ENCODE results near the gene AGAP2. TPM values are rescaled to one million over a fixed set of nuclear protein-coding genes. Genes with fewer than 3 reads are reported as not detected.
A peak's percentile ranks its signal among the peaks of the same experiment; 100 is the strongest.

The AGAP2 gene
- total and polyA plus RNA-seq, 2 of the 13 experiments (the other 11 are each of a cell fraction or from before 2014, with no cell fraction given) = 0.38 to 0.45 TPM

DNA sequence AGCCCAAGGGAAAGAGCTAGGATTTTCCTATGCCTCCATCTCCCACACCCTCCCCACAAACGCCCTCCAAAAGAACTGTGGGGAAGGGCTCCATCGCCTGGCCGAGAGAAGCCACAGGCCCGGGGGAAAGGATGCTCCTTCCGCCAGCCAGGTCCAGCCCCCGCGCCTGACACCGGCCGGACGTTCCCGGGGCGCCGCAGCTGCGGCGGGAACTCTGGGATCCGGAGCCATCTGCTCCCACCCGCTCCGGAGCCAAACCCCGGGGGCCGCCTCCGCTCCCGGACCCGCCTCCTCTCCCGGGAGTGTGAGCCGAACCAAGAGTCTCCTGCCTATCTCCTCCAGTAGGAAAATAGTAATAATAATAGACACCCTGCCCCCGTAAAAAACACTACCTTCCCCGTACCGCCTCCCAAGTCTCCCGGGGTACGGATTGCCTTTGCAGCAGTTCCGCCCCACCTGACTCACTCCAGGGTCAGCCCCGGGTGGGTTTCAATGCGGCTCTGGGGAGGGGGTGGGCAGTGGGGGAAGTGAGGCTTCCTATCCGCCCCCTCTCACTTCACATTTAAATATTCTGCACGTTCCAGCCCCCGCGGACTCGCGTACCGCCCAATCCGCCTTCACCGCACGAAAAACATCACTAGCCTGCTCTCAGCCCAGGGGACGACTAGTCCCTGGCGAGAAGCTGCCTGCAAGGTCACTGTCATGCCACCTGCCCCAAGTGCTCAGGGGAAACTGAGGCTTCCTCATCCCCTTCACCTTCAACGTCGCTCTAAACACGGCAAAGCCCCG lies 2.4 kb downstream of the AGAP2 start (continued):
- TF ChIP-seq CENPBD1 (CRISPR knock-in tag; IDR thresholded peaks at IDR 0.05; ENCODE audit: borderline replicate concordance, low read depth) (no peak), ZNF124 (CRISPR knock-in tag; IDR thresholded peaks at IDR 0.05) (no peak), HOXA3 (CRISPR knock-in tag; IDR thresholded peaks at IDR 0.05) (peak; percentile 31; the same call in 1 of the 2 replicates), ZNF589 (CRISPR knock-in tag; conservative IDR thresholded peaks at IDR 0.05) (no peak), YY1 (IDR thresholded peaks at IDR 0.05; ENCODE audit: insufficient read depth, insufficient replicate concordance, low read depth, low read length) (no peak), SAP130 (CRISPR knock-in tag; IDR thresholded peaks at IDR 0.05; ENCODE audit: low read depth) (peak; percentile 48; the same call in 1 of the 2 replicates), BCL6 (CRISPR knock-in tag; IDR thresholded peaks at IDR 0.05) (0 out of 2 replicates have a peak, but pooled peaks have one; percentile 13), GATA4 (IDR thresholded peaks at IDR 0.05; ENCODE audit: borderline replicate concordance, low read depth) (no peak), GATAD1 (CRISPR knock-in tag; IDR thresholded peaks at IDR 0.05) (peak; percentile 31; the same call in 1 of the 2 replicates), MAZ (IDR thresholded peaks at IDR 0.05; ENCODE audit: borderline replicate concordance, low read depth, low read length) (no peak), MAZ (CRISPR knock-in tag; IDR thresholded peaks at IDR 0.05; ENCODE audit: low read depth) (peak; percentile 31; the same call in 1 of the 2 replicates), ZNF761 (CRISPR knock-in tag; conservative IDR thresholded peaks at IDR 0.05) (0 out of 2 replicates have a peak, but pooled peaks have one; percentile 29), TBX2 (CRISPR knock-in tag; IDR thresholded peaks at IDR 0.05; ENCODE audit: borderline replicate concordance) (0 out of 2 replicates have a peak, but pooled peaks have one; percentile 15), GATAD2A (CRISPR knock-in tag; IDR thresholded peaks at IDR 0.05) (peak; percentile 20; the same call in 1 of the 2 replicates), STAG1 (CRISPR knock-in tag; IDR thresholded peaks at IDR 0.05) (peak; percentile 66), UBTF (CRISPR knock-in tag; IDR thresholded peaks at IDR 0.05) (peak; percentile 64; the same call in 1 of the 2 replicates), HOXA5 (CRISPR knock-in tag; IDR thresholded peaks at IDR 0.05) (0 out of 2 replicates have a peak, but pooled peaks have one; percentile 52), ZNF816 (CRISPR knock-in tag; IDR thresholded peaks at IDR 0.05; ENCODE audit: borderline replicate concordance) (0 out of 2 replicates have a peak, but pooled peaks have one; percentile 45), ETV5 (CRISPR knock-in tag; IDR thresholded peaks at IDR 0.05; ENCODE audit: borderline replicate concordance) (peak; percentile 50; the same call in 1 of the 2 replicates), ZNF747 (CRISPR knock-in tag; IDR thresholded peaks at IDR 0.05; ENCODE audit: borderline replicate concordance) (0 out of 2 replicates have a peak, but pooled peaks have one; percentile 43), XRCC5 (optimal IDR thresholded peaks at IDR 0.05; ENCODE audit: low read length) (peak; percentile 60), GFI1 (CRISPR knock-in tag; IDR thresholded peaks at IDR 0.05; ENCODE audit: borderline replicate concordance) (no peak), GABPB1 (CRISPR knock-in tag; IDR thresholded peaks at IDR 0.05) (peak; percentile 52; the same call in 1 of the 2 replicates), LCORL (IDR thresholded peaks at IDR 0.05) (no peak), LCORL (CRISPR knock-in tag; IDR thresholded peaks at IDR 0.05) (peak; percentile 58; the same call in 1 of the 2 replicates), MED1 (CRISPR knock-in tag; IDR thresholded peaks at IDR 0.05) (0 out of 2 replicates have a peak, but pooled peaks have one; percentile 16)
- TF ChIP-seq, protein P1, sequence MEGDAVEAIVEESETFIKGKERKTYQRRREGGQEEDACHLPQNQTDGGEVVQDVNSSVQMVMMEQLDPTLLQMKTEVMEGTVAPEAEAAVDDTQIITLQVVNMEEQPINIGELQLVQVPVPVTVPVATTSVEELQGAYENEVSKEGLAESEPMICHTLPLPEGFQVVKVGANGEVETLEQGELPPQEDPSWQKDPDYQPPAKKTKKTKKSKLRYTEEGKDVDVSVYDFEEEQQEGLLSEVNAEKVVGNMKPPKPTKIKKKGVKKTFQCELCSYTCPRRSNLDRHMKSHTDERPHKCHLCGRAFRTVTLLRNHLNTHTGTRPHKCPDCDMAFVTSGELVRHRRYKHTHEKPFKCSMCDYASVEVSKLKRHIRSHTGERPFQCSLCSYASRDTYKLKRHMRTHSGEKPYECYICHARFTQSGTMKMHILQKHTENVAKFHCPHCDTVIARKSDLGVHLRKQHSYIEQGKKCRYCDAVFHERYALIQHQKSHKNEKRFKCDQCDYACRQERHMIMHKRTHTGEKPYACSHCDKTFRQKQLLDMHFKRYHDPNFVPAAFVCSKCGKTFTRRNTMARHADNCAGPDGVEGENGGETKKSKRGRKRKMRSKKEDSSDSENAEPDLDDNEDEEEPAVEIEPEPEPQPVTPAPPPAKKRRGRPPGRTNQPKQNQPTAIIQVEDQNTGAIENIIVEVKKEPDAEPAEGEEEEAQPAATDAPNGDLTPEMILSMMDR (CRISPR knock-in tag; IDR thresholded peaks at IDR 0.05) = peak; percentile 71
